GM18870 (cell line): Measurements from ENCODE around the gene SPRED3.

Experiments
- ATAC-seq: cut with Tn5 transposase; IDR thresholded peaks from one replicate; pipeline ENCODE4 v1.9.1; 2021; ENCODE audit warnings: moderate library complexity; ENCODE audit not compliant: unreplicated experiment

SPRED3 gene

GRCh38 chr19:38443458-38443999 lies 55.0 kb downstream of the SPRED3 start:
- ATAC-seq: no peak

- no peak for ATAC-seq
Measured at GRCh38 chr19:38444026-38444425, 55.5 kb downstream of the SPRED3 start.

GRCh38 chr19:38445362-38445761 lies 56.9 kb downstream of the SPRED3 start:
- ATAC-seq: no peak

- ATAC-seq: no peak
Measured at GRCh38 chr19:38448225-38448624, 59.7 kb downstream of the SPRED3 start.
